T-helper 1 cell treated with Interleukin-12 subunit alpha and Interleukin-12 subunit beta and Interleukin-4 antibody, amounts not matched to agents 30 μg/mL and 1 μg/mL, for 36 hours (primary cell): ENCODE data around the gene ELF5.

Experiments
- H3K27ac Mint-ChIP-seq: one replicate; pipeline ENCODE4 v1.8.0; 2021; ENCODE audit warnings: mild to moderate bottlenecking, mixed read lengths
- H3K27me3 Mint-ChIP-seq: one replicate; pipeline ENCODE4 v1.8.0; 2021; ENCODE audit warnings: low read depth, mixed read lengths
- H3K36me3 Mint-ChIP-seq: one replicate; pipeline ENCODE4 v1.8.0; 2021; ENCODE audit warnings: low read depth, mixed read lengths
- H3K4me1 Mint-ChIP-seq: one replicate; pipeline ENCODE4 v1.8.0; 2021; ENCODE audit warnings: low read depth, mixed read lengths
- H3K4me3 Mint-ChIP-seq: one replicate; pipeline ENCODE4 v1.8.0; 2021; ENCODE audit warnings: mild to moderate bottlenecking, moderate library complexity, mixed read lengths
- H3K9me3 Mint-ChIP-seq: one replicate; pipeline ENCODE4 v1.8.0; 2021; ENCODE audit warnings: mixed read lengths

Gene ELF5

GRCh38 chr11:34510218-34510617 lies 3.4 kb downstream of the ELF5 start:
- Mint-ChIP-seq H3K36me3 (no peaks in the 10 kb centered on the region), H3K4me3 (no peak overlapping the region), H3K27me3 (peaks cover 4% of the 10 kb centered on the region), H3K27ac (no peak overlapping the region), H3K9me3 (no peaks in the 10 kb centered on the region), H3K4me1 (no peaks in the 10 kb centered on the region)

- no peaks in the 10 kb centered on the region for H3K27me3 Mint-ChIP-seq
Measured at GRCh38 chr11:34509336-34509876, 4.2 kb downstream of the ELF5 start.

DNA sequence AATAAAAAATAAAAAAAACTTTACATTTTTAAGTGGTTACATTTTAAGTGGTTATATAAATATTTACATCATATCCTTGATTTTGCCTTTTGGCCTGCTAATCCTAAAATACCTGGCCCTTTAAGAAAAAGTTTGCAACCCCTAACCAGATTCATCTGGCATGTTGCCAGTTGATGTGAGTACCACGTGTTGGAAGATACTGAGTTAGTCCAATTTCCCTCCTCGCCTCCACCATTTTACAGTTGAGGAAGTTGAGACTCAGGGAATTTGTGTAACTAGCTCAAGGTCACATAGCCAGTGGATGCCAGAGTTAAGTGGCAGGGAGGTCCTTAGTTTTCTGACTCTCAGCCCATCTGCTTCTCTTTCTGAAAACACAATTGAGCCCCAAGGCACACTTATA lies 5.1 kb downstream of the ELF5 start:
- no peaks in the 10 kb centered on the region for H3K9me3 Mint-ChIP-seq
- H3K27me3 Mint-ChIP-seq, result peaks cover 2% of the 10 kb centered on the region
- H3K4me3 Mint-ChIP-seq, result no peak overlapping the region
- no peaks in the 10 kb centered on the region for H3K4me1 Mint-ChIP-seq
- H3K36me3 Mint-ChIP-seq, result no peaks in the 10 kb centered on the region
- H3K27ac Mint-ChIP-seq, result no peak overlapping the region

More at GRCh38 chr11:34509336-34509876, 4.2 kb downstream of the ELF5 start:
- no peaks in the 10 kb centered on the region for H3K4me1 Mint-ChIP-seq
- no peak overlapping the region for H3K27ac Mint-ChIP-seq
- H3K36me3 Mint-ChIP-seq, result no peaks in the 10 kb centered on the region
- H3K4me3 Mint-ChIP-seq, result no peak overlapping the region
- no peaks in the 10 kb centered on the region for H3K9me3 Mint-ChIP-seq

GRCh38 chr11:34507610-34508009 lies 6.0 kb downstream of the ELF5 start:
- H3K27ac Mint-ChIP-seq, result no peak overlapping the region
- H3K36me3 Mint-ChIP-seq, result no peaks in the 10 kb centered on the region
- H3K9me3 Mint-ChIP-seq, result no peaks in the 10 kb centered on the region
- H3K4me3 Mint-ChIP-seq, result no peak overlapping the region
- H3K27me3 Mint-ChIP-seq, result peaks cover 5% of the 10 kb centered on the region
- no peaks in the 10 kb centered on the region for H3K4me1 Mint-ChIP-seq

GRCh38 chr11:34507156-34507555 lies 6.4 kb downstream of the ELF5 start:
- no peaks in the 10 kb centered on the region for H3K9me3 Mint-ChIP-seq
- H3K27ac Mint-ChIP-seq, result no peak overlapping the region
- no peak overlapping the region for H3K4me3 Mint-ChIP-seq
- H3K27me3 Mint-ChIP-seq, result peaks cover 5% of the 10 kb centered on the region
- no peaks in the 10 kb centered on the region for H3K36me3 Mint-ChIP-seq
- no peaks in the 10 kb centered on the region for H3K4me1 Mint-ChIP-seq

GRCh38 chr11:34505874-34506273 lies 7.7 kb downstream of the ELF5 start:
- no peaks in the 10 kb centered on the region for H3K36me3 Mint-ChIP-seq
- H3K4me3 Mint-ChIP-seq, result no peak overlapping the region
- peaks cover 5% of the 10 kb centered on the region for H3K27me3 Mint-ChIP-seq
- H3K27ac Mint-ChIP-seq, result no peak overlapping the region
- H3K9me3 Mint-ChIP-seq, result no peaks in the 10 kb centered on the region
- H3K4me1 Mint-ChIP-seq, result no peaks in the 10 kb centered on the region

GRCh38 chr11:34502949-34503348 lies 10.6 kb downstream of the ELF5 start:
- Mint-ChIP-seq H3K4me1 (no peaks in the 10 kb centered on the region), H3K27ac (no peak overlapping the region), H3K4me3 (no peak overlapping the region), H3K36me3 (no peaks in the 10 kb centered on the region), H3K9me3 (no peaks in the 10 kb centered on the region), H3K27me3 (peaks cover 10% of the 10 kb centered on the region)

GRCh38 chr11:34501949-34502348 lies 11.6 kb downstream of the ELF5 start:
- Mint-ChIP-seq H3K9me3 (no peaks in the 10 kb centered on the region), H3K27ac (no peak overlapping the region), H3K27me3 (peaks cover 10% of the 10 kb centered on the region), H3K4me3 (no peak overlapping the region), H3K4me1 (no peaks in the 10 kb centered on the region), H3K36me3 (no peaks in the 10 kb centered on the region)

GRCh38 chr11:34501500-34501899 lies 12.1 kb downstream of the ELF5 start:
- H3K4me3 Mint-ChIP-seq, result no peak overlapping the region
- peaks cover 14% of the 10 kb centered on the region for H3K27me3 Mint-ChIP-seq
- no peaks in the 10 kb centered on the region for H3K4me1 Mint-ChIP-seq
- H3K36me3 Mint-ChIP-seq, result no peaks in the 10 kb centered on the region
- no peak overlapping the region for H3K27ac Mint-ChIP-seq
- no peaks in the 10 kb centered on the region for H3K9me3 Mint-ChIP-seq

- Mint-ChIP-seq H3K4me1 (no peaks in the 10 kb centered on the region), H3K36me3 (no peaks in the 10 kb centered on the region), H3K27ac (no peak overlapping the region), H3K9me3 (no peaks in the 10 kb centered on the region), H3K27me3 (peaks cover 16% of the 10 kb centered on the region), H3K4me3 (no peak overlapping the region)
Measured at GRCh38 chr11:34499719-34500500, 13.7 kb downstream of the ELF5 start.

DNA sequence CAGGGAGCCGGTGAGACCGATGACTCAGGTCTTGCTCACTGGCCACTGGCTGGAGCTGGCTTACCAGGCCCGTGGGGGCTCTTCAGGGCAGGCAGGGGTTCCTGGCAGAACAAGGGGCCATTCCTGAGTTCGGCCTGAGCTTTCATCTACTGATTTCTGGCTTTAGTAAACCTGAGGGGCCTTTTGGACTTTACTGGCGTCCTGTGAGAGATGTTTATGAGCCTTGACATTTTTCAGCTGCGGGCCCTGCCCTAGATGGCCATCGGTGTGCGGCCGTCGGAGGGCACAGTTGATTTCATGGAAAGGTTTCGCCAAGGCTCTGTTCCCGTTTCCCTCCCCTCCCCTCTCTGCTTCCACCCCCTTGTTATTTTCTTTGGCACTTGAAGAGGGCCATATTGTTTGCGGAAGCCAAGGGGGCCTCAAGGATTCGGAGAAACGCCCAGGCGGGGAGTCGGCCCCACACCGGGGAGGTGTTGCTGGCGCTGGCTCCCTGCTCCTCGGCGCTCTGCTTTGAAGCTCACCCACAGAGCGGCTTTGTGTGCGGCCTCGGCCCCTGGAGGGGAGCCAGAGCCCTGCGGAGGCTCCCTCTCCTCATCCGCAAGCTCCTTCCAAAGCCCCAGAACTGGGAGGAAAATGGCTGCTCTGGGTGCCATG lies 17.7 kb downstream of the ELF5 start:
- no peaks in the 10 kb centered on the region for H3K4me1 Mint-ChIP-seq
- H3K4me3 Mint-ChIP-seq, result no peak overlapping the region
- H3K27me3 Mint-ChIP-seq, result peaks cover 20% of the 10 kb centered on the region
- H3K36me3 Mint-ChIP-seq, result no peaks in the 10 kb centered on the region
- no peak overlapping the region for H3K27ac Mint-ChIP-seq
- H3K9me3 Mint-ChIP-seq, result no peaks in the 10 kb centered on the region

- Mint-ChIP-seq H3K27me3 (peaks cover 20% of the 10 kb centered on the region), H3K9me3 (no peaks in the 10 kb centered on the region), H3K4me3 (no peak overlapping the region), H3K4me1 (no peaks in the 10 kb centered on the region), H3K27ac (no peak overlapping the region), H3K36me3 (no peaks in the 10 kb centered on the region)
Measured at GRCh38 chr11:34495239-34495723, 18.3 kb downstream of the ELF5 start.

DNA sequence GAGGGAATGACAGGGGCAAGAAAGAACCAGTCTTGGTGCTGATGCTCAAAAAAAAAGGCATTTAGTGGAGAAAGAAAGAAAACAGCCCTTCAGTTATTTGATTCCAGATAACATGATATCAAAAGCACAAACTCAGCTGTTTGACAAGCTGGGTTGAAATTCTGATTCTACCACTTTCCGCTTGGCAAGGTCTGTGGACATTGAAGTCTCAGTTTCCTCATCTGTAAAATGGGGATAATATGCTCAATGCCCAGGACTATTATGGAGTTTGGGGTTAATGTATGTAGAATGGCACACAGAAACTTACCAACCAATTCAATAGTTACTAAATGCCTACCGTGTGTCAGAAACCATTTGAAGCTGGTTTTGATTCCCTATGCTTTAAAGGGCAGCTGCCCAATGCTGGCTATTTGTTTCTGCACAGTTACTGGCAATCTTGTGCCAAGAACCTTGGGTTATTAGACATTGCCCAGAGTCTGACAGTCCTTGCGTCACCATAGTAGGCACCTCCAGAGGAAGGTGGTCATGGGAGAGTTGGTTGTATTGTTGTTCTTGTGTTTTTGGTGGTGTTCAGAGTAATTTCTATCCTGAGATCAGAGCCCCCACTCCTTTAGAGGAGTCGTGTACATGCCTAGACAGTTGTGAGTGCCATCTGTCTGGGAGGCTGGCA lies 19.5 kb downstream of the ELF5 start:
- no peaks in the 10 kb centered on the region for H3K36me3 Mint-ChIP-seq
- no peak overlapping the region for H3K4me3 Mint-ChIP-seq
- H3K27me3 Mint-ChIP-seq, result peaks cover 15% of the 10 kb centered on the region
- H3K27ac Mint-ChIP-seq, result no peak overlapping the region
- H3K9me3 Mint-ChIP-seq, result no peaks in the 10 kb centered on the region
- no peaks in the 10 kb centered on the region for H3K4me1 Mint-ChIP-seq

- no peaks in the 10 kb centered on the region for H3K9me3 Mint-ChIP-seq
- H3K4me3 Mint-ChIP-seq, result no peak overlapping the region
- peaks cover 15% of the 10 kb centered on the region for H3K27me3 Mint-ChIP-seq
- no peaks in the 10 kb centered on the region for H3K36me3 Mint-ChIP-seq
- no peaks in the 10 kb centered on the region for H3K4me1 Mint-ChIP-seq
- H3K27ac Mint-ChIP-seq, result no peak overlapping the region
Measured at GRCh38 chr11:34493468-34493867, 20.1 kb downstream of the ELF5 start.
